Amniotic epithelial cell (primary cell): ENCODE data around the gene ABR.

Experiments
- DNase-seq: peaks from one replicate; pipeline ENCODE4 v3.0.0-alpha.2; 2010; ENCODE audit warnings: low read depth

Gene ABR

DNA sequence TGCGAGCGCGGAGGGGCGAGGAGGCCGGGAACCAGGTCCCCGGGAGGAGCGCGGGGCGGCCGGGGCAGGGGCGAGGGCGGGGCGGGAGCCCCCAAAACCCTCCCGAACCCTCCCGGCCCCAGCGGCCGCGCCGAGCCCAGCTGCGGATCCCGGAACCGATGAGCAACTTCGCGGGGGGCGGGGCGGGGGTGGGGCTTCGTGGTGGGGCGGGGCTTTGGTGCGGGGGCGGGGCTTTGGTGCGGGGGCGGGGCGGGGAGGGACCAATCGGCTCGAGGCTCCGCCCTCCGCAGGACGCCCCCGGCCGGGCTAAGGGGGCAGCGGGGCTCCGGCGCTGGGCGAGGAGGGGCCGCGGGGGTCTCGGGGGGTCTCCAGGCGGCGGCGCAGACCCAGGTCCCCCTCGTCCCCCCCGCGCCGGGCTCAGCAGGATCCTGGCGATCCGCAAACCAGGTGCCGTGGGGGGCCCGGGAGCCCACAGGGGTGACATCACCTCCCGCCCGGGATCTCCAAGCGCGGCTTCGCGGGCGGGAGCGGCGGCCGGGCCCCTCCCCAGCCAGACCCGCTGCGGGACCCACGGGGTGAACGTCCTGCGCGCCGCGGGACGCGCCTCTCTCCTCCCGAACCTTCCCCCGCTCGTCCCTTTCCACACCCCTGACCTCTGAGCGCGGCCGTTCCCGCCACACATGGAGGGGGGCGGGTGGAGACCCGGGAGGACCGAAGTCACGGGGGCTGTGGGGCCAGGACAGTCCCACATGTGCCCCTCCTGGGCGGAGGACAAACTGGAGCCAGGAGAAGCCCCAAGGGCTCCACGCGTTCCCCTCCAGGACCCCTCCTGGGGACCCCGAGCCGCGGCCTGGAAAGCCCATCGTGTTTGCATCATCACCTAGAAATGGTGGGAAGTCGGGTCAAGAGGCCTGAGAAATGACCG lies at the start of gene ABR:
TSS of gene ABR (minus strand) at position 164 of the 925 bp plus-strand sequence. CDS start 254 bp downstream, outside the sequence.
- DNase-seq = no peak

DNA sequence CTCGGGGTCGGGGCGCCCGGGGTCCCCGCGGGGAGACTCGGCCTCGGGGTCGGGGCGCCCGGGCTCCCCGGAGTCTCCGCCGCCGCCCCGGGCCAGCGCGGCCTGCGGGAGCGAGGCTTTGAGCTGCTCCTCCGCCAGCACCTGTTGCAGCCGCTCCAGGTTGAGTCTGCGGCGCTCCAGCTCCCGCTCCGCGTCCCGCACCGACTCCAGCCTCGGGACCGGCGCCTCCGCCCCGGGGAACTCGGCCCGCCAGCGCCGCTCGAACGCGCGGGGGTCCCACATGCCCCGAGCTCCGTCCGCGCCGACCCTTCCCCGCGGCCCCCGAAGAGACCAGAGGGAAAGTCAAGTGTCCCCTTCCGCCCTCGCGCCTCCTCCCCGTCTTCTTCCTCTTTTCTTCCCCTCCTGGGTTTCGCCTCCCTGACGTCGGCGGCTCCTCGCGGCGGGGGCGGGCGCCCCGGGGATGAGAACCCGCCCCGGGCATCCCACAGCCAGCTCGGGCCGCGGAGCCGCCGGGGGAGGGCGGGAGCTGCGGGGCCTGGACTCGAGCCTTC lies 49.6 kb upstream of the ABR start:
- no peak for DNase-seq

GRCh38 chr17:1228781-1229348 lies 49.1 kb upstream of the ABR start:
- no peak for DNase-seq

DNA sequence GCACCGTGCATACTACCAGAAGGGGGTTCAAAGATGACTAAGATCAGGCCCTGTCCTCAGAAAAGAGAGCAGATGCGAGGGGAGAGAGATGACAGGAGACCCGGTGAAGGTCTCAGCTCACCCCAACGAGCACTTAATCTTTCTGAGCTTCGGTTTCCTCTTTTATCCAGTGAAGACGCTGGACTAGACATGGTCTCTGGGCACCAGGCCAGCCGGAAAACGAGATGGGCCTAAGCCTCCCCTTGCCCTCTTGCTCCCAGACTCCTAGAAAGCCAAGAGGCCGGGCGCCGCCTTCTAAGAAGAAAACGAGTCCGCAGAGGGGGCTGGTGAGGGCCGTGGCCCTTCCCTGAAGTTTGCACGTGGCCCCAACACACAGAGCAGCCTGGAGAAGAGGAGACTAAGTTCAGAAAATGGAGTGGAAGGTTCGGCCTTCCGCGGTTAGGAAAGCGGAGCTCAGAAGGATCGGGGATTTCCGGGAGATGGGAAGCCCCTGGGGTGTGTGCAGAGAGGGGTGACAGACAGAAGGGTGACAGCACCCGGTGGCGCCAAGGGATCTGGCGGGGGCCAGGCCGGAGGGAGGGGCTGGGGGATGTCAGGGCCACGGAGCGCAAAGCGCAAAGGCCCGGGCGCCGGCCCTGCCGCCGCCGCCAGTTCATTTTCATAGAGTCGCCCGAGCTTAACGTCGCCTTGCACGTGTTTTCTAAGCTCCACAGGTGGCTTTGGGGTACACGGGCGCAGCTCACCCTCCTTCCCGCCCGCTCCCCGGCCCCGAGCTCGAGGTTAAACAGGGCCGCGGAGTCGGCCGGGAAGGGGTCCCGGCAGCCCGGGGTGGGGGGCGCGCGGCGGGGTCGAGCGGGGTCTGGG lies 48.4 kb upstream of the ABR start:
- no peak for DNase-seq

- DNase-seq = no peak
These were observed 47.6 kb upstream of the ABR start for GRCh38 chr17:1227365-1227764.

GRCh38 chr17:1226308-1226707 lies 46.5 kb upstream of the ABR start:
- no peak for DNase-seq

- no peak for DNase-seq
These were observed 44.5 kb upstream of the ABR start for GRCh38 chr17:1224330-1224729.

GRCh38 chr17:1223662-1224061 lies 43.9 kb upstream of the ABR start:
- DNase-seq = no peak

DNA sequence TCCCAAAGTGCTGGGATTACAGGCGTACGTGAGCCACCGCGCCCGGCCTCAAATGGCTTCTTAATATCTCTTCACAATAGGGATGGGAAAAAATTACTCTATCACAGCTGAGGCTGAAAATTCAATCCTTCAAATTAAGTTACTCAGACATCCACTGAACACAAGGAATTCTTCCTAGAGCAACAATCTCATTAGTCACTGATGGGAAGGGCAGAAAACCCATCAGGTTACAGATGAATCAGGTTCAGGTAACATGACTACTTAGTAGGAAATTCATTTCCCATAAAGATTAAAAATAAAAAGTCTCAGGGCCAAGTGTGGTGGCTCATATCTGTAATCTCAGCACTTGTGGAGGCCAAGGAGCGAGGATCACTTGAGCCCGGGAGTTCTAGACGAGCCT lies 42.5 kb upstream of the ABR start:
- DNase-seq = no peak

GRCh38 chr17:1221209-1221608 lies 41.4 kb upstream of the ABR start:
- no peak for DNase-seq

GRCh38 chr17:1220346-1220745 lies 40.6 kb upstream of the ABR start:
- DNase-seq = no peak

- DNase-seq = no peak
These were observed 37.3 kb upstream of the ABR start for GRCh38 chr17:1217089-1217385.

GRCh38 chr17:1216217-1217088 lies 36.7 kb upstream of the ABR start:
- DNase-seq = no peak

DNA sequence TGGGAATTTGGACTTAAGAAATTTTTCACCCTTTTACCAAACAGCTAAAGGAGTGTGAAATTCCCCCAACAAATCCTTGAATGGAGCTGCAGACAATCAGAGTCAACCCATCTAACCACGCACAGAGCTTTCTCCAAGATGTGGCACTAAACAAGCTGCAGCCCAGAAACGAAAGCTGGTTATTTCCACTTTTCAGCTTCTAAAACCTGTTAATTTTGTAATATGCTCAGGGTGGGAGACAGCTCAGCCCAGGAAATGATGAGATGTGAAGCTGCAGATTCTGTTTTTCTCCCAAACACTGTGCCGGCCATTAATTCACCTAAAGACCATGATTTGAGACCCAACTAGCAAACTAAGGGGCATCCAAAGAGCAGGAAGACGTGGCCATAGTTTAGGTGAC lies 33.2 kb upstream of the ABR start:
- no peak for DNase-seq

DNA sequence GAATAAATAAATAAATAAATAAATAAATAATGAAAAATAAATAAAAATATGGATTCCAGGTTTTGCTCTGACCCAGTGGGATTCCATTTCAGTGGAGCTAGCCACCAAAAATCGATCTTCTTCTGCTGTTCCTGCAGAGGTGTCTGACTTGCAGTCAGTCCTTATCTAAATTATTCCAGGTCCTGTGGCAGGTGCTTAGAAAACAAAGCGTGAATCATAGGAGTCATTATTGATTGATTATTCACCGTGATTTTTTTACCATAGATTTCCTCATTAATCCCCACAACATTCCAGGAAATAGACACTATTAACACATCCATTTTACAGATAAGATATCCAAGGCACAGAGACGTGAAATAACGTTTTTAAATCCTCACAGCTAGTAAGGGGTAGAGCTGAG lies 31.5 kb upstream of the ABR start:
- DNase-seq = no peak

DNA sequence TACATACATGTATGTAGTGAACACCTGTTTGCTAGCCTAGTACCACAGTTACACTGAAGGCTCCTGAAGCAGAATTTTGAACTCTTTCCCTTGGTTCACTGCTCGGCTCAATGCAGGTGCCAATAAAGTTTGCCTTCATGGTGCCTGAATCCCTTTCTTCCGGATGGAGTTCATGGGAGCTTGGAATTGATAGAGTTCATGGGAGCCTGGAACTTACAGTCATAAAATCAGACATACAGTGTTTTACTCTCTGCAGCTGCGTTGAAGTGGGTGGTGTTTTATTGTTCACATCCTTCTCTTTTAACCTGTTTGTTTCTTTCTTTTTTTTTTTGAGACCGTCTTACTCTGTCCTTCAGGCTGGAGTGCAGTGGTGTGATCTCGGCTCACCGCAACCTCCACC lies 29.2 kb upstream of the ABR start:
- no peak for DNase-seq

- DNase-seq = no peak
These were observed 26.4 kb upstream of the ABR start for GRCh38 chr17:1206026-1206777.

DNA sequence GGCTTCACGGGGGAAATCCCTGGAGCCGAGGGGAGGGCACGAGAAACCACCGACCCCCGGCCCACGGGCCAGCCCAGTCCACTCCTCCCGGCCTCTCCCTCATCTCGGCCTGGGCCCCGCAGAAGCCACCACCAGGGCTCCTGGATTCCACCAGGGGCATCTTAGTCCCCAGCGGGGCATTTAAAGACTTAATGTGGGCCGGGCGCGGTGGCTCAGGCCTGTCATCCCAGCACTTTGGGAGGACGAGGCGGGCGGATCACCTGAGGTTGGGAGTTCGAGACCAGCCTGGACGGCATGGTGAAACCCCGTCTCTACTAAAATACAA lies 24.1 kb upstream of the ABR start:
- no peak for DNase-seq

DNA sequence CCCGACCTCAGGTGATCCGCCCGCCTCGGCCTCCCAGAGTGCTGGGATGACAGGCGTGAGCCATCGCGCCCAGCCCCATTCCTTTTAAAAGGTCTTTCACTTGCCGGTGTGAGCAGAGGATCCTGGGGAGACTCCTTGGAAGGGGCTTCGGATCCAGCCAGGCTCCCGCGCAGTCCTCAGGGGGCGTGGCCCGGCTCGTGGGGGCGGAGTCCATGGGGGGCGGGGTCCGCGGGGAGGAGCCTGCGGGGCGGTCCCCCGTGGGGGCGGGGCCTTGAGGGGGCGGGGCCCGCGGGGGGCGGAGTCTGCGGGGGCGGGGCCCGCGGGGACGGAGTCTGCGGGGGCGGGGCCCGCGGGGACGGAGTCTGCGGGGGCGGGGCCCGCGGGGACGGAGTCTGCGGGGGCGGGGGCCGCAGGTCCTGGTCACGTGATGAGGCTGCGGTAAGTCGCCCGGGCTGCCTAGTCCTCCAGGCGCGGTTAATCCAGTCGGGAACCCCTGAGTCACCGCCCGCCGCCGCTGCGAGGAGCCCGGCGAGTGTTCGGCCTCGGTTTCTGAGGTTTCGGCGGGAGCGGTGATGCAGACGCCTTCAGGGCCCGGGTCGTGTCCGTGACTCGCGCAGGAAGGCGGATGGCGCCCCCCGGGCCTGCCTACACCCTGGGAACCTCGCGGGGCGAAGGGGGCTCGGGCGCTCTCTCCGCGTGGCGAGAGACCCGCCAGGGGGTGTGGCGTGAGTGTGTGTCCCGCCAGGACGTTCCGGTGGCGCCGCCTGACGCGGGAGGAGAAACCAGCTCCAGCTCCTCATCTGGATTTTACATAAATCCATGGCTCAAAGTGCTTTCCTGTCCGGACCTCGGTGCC lies 23.6 kb upstream of the ABR start:
- peak; percentile 55 for DNase-seq

GRCh38 chr17:1202291-1202690 lies 22.5 kb upstream of the ABR start:
- DNase-seq = no peak
